ENCODE measurements around the gene LRRC7. TPM values are rescaled to one million over a fixed set of nuclear protein-coding genes. Genes with fewer than 3 reads are reported as not detected.

The LRRC7 gene
- total and polyA plus RNA-seq, 8 donors: 0.12 to 2.2 (median 0.90) TPM

- no peaks in the 10 kb centered on the region for H3K27me3 ChIP-seq
- no peaks in the 10 kb centered on the region for H3K36me3 ChIP-seq
- H3K4me3 ChIP-seq: no peak overlapping the region
- no peak overlapping the region for H3K27ac ChIP-seq
- DNase-seq: no peak
- H3K9me3 ChIP-seq: no peaks in the 10 kb centered on the region
- intact Hi-C loops (cut with DNase I): no loop called here
- ATAC-seq: no peak
- FAIRE-seq: no peak
- no peak for TF ChIP-seq CTCF (IDR thresholded peaks at IDR 0.05)
- no peaks in the 10 kb centered on the region for H3K4me1 ChIP-seq
Measured at GRCh38 chr1:70033936-70034335, 466.2 kb downstream of the LRRC7 start.

GRCh38 chr1:70034403-70034802 is 466.7 kb downstream of the LRRC7 start:
- intact Hi-C loops (cut with DNase I): no loop called here
- H3K9me3 ChIP-seq: no peaks in the 10 kb centered on the region
- no peaks in the 10 kb centered on the region for H3K4me1 ChIP-seq
- no peaks in the 10 kb centered on the region for H3K36me3 ChIP-seq
- ATAC-seq (no peak), FAIRE-seq (no peak), DNase-seq (no peak)
- H3K27me3 ChIP-seq: no peaks in the 10 kb centered on the region
- TF ChIP-seq CTCF (IDR thresholded peaks at IDR 0.05): no peak
- no peak overlapping the region for H3K4me3 ChIP-seq
- 36 to 51% methylated on average over 3 of the region's 3 CpGs for WGBS, 2 donors
- no peak overlapping the region for H3K27ac ChIP-seq

GRCh38 chr1:70038025-70038424 is 470.3 kb downstream of the LRRC7 start:
- 75 to 89% methylated on average over 10 of the region's 10 CpGs for WGBS, 2 donors
- TF ChIP-seq CTCF (IDR thresholded peaks at IDR 0.05): no peak
- H3K9me3 ChIP-seq: no peaks in the 10 kb centered on the region
- DNase-seq (no peak), FAIRE-seq (no peak), ATAC-seq (no peak)
- no peaks in the 10 kb centered on the region for H3K4me1 ChIP-seq
- intact Hi-C loops (cut with DNase I): no loop called here
- H3K4me3 ChIP-seq: no peak overlapping the region
- H3K27ac ChIP-seq: no peak overlapping the region
- no peaks in the 10 kb centered on the region for H3K36me3 ChIP-seq
- H3K27me3 ChIP-seq: no peaks in the 10 kb centered on the region

GRCh38 chr1:70039485-70039884 is 471.8 kb downstream of the LRRC7 start:
- H3K27me3 ChIP-seq: no peaks in the 10 kb centered on the region
- H3K4me3 ChIP-seq: no peak overlapping the region
- no peaks in the 10 kb centered on the region for H3K36me3 ChIP-seq
- ATAC-seq: no peak
- 77 to 78% methylated on average over 6 of the region's 6 CpGs for WGBS, 2 donors
- H3K4me1 ChIP-seq: no peaks in the 10 kb centered on the region
- DNase-seq: no peak
- intact Hi-C loops (cut with DNase I): no loop called here
- no peaks in the 10 kb centered on the region for H3K9me3 ChIP-seq
- no peak for TF ChIP-seq CTCF (IDR thresholded peaks at IDR 0.05)
- FAIRE-seq: no peak
- no peak overlapping the region for H3K27ac ChIP-seq

GRCh38 chr1:70041317-70042045 is 473.8 kb downstream of the LRRC7 start:
- FAIRE-seq (no peak), DNase-seq (no peak), ATAC-seq (no peak)
- H3K9me3 ChIP-seq: no peaks in the 10 kb centered on the region
- no peaks in the 10 kb centered on the region for H3K4me1 ChIP-seq
- 63 to 74% methylated on average over 7 of the region's 7 CpGs for WGBS, 2 donors
- H3K4me3 ChIP-seq: no peak overlapping the region
- H3K27me3 ChIP-seq: no peaks in the 10 kb centered on the region
- intact Hi-C loops (cut with DNase I): no loop called here
- no peak for TF ChIP-seq CTCF (IDR thresholded peaks at IDR 0.05)
- no peaks in the 10 kb centered on the region for H3K36me3 ChIP-seq
- no peak overlapping the region for H3K27ac ChIP-seq

All from pancreas (tissue), 10 donors.